NCI-H524 (cell line): Measurements from ENCODE around the gene MYO15B.
"Not testable (repeated sequence)": the region's sequence is repeated elsewhere in the genome, so short reads cannot be mapped to it uniquely, and the experiment has no call there.

Experiments
- DNase-seq, 2 experiments: peaks; one replicate each; lab custom pipeline; 2025; lab: John Stamatoyannopoulos, UW

Gene MYO15B

DNA sequence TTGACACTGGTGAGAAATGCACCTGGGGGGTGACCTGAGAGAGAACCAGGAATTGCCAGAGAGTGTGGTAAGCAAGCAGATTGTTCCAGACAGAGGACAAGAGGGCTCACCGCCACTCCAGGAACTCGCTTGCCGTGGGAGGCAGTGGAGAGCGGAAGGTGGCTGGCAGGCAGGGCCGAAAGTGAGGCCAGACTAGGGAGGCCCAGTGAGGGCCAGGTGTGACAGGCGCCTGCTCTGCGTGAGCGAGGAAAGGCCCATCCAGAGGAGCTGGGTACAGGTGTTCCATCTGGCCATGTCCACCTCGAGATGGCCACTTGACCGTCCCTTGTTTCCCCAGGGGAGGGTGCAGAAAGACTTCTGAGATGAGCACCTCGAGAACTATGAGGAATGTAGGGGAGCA lies 11.9 kb upstream of the MYO15B start:
- DNase-seq = no peak

DNA sequence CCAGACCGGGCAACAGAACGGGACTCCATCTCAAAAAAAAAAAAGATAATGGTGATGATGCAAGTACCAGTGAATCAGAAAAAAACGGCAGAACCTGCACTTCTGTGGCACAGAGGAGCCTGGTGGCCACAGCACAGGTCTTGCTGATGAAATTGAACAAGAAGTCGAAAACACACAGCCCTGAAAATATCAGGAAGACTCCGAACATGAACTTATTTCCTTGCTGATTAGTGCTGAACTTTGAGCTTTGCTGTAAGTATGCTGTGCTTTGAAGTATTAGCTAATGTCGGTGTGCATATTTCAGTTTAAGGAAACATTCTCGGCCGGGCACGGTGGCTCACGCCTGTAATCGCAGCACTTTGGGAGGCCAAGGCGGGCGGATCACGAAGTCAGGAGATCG lies 10.9 kb upstream of the MYO15B start:
- no peak for DNase-seq

- DNase-seq = not testable (repeated sequence)
Measured at GRCh38 chr17:75581121-75581725, 6.4 kb upstream of the MYO15B start.

DNA sequence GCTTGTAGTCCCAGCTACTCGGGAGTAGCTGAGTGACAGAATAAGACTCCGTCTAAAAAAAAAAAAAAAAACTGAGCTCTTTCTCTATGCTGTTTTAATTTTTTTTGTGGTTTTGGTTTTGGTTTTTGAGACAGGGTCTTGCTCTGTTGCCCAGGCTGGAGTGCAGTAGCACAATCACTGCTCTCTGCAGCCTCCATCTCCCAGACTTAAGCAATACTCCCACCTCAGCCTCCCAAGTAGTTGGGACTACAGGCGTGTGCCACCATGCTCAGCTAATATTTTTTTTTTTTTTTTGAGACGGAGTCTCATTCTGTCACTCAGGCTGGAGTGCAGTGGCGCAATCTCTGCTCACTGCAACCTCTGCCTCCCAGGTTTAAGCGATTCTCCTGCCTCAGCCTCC lies 4.4 kb upstream of the MYO15B start:
- not testable (repeated sequence) for DNase-seq

- no peak for DNase-seq
Measured at GRCh38 chr17:75584849-75585175, 2.8 kb upstream of the MYO15B start.

GRCh38 chr17:75588596-75589011 lies 1.0 kb downstream of the MYO15B start:
- DNase-seq = no peak

DNA sequence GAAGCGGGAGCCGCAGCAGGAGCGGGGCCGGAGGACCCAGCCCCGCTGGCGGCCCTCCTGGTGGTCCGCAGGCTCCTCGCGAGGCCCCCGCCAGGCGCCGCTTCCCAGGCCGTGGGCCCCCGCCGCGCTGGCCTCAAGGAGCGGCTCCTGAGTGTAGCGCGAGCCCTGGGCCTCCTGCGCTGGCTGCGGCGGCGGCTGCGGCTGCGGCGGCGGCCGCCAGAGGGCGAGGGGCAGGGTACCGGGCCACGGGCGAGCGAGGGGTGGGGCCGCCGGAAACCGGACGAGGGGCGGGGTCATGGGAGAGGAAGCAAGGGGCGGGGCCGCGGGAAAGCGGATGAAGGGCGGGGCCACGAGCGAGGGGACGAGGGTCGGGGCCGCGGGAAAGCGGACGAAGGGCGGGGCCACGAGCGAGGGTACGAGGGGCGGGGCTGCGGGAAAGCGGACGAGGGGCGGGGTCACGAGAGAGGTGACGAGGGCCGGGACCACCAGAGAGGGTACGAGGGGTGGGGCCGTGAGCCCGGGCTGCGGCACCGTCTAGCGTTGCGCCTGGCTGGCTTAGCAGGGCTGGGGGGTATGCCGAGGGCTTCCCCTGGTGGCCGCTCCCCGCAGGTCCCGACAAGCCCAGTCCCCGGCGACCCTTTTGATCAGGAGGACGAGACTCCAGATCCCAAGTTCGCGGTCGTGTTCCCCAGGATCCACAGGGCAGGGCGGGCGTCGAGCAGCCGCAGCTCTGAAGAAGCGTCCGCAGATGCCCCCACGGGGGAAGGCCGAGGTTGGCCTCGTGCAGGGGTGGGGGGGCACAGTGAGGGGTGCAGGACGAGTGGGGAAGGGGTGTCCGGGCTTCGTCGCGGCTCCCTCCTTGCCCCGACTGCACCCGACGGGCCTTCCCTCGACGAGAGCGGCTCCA lies 1.7 kb downstream of the MYO15B start:
- DNase-seq = peak; percentile 95 to 97

- DNase-seq = no peak
Measured at GRCh38 chr17:75589919-75590303, 2.3 kb downstream of the MYO15B start.

- DNase-seq = no peak
Measured at GRCh38 chr17:75590314-75590761, 2.7 kb downstream of the MYO15B start.

DNA sequence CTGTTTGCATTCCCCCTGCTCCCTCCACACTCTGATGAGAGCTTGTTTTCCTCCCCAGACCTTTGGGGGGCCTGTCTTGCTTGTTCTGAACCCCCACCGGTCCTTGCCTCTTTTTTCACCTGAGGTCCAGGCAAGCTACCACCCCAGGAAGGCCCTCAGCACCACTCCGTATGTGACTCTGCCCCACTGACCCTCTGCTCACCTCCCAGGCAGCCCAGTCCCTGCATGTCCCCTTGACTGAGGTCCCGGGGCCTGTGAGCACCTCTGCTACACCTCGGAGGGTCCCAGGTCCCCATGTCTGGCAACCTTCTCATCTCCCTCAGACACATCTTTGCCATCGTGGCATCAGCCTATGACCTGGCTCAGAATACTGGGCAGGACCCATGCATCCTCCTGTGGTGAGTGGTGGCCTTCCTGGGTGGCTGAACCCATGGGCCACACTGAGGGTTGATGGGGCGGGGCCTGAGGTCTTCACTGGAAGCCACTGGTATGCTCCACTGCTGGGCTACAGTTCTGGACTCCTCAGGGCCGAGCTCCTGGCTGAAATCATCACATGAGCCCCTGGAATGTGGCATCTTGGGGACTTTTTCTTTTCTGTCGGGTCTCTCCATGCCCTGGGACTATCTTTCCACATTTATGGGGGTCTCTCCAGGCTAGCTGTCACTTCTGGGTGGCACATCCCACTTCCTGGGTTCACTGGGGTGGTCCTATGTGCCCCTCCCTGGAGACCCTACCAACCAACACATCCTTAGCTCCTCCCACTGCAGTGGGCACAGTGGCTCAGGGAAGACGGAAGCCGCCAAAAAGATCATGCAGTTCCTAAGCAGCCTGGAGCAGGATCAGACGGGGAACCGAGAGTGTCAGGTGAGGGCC lies 3.5 kb downstream of the MYO15B start:
- DNase-seq = no peak

GRCh38 chr17:75591722-75592302 lies 4.2 kb downstream of the MYO15B start:
- no peak for DNase-seq

- DNase-seq = no peak
Measured at GRCh38 chr17:75592348-75593020, 4.9 kb downstream of the MYO15B start.

- not testable (repeated sequence) for DNase-seq
Measured at GRCh38 chr17:75593430-75593829, 5.8 kb downstream of the MYO15B start.

- peak in 1 of 2 experiments; percentile 59 for DNase-seq
Measured at GRCh38 chr17:75594499-75595283, 7.1 kb downstream of the MYO15B start.

DNA sequence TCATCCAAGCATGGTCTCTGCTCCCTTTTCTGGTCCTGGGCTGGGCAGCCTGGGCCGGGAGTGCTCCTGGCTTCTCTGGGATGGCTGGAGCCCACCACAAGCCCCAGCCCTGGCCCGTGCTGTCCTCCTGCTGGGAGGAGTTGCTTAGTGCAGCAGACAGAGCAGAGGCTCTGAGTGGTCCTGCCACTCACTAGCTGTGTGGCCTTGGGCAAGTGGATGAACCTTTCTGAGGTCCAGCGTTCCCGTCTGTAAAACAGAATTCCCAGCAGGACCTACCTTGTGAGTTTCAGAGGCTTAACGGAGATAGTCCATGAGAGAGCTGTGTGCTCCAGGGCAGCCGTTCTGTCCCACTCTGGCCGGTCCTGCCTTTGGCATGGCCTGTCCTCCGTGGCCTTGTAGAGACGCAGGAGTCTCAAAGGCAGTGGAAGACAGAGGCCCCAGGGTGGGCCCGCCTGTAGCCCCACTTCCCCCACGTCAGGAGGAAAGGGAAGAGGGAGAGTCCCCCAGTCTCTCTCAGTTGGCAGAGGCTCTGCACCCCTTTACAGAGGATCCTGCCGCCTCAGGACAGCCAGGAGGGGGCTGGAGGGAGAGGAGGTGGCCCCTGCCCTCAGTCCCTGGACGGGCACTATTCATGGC lies 7.8 kb downstream of the MYO15B start:
- no peak for DNase-seq

- no peak for DNase-seq
Measured at GRCh38 chr17:75595920-75596313, 8.3 kb downstream of the MYO15B start.

GRCh38 chr17:75596320-75597087 lies 8.9 kb downstream of the MYO15B start:
- no peak for DNase-seq

DNA sequence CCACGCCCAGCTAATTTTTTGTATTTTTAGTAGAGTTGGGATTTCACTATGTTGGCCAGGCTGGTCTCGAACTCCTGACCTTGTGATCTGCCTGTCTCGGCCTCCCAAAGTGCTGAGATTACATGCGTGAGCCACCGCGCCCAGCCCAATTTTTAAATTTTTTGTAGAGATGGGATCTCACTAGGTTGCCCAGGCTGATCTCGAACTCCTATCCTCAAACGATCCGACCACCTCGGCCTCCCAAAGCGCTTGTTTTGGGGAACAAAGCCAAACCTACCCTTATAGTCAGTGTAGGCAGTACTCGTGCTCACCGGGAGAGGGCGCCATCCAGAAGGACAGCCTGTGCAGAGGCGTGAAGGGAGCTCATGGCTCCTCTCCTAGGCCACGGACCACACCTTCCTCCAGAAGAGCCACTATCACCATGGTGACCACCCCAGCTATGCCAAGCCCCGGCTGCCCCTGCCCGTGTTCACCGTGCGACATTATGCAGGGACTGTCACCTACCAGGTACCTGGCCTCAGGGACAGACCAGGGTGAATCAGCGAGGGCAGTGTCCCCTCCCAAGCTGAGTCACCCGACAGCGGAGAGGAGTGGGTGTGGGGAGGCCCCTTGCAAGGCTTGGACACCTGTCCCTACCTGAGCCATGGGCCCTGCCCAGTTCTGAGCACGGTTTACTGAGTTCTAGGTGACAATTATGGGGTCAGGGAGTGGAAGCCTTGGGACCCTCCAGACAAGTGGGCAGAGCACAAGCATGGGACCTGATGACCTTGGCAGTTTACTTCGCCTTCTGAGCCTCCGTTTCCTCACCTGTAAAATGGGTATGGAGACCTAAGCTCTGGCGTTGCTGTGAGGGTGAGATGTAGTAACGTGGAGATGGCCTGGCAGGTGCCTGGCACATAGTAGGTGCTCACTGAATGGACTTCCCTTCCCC lies 13.7 kb downstream of the MYO15B start:
- peak; percentile 56 to 73 for DNase-seq
